GM18909 (cell line): ENCODE measurements around the gene OR2S2.
"Not testable (repeated sequence)": the region's sequence is repeated elsewhere in the genome, so short reads cannot be mapped to it uniquely, and the experiment has no call there.

Source experiments
- ATAC-seq: cut with Tn5 transposase; IDR thresholded peaks from one replicate; pipeline ENCODE4 v1.9.1; 2021; ENCODE audit warnings: mild to moderate bottlenecking; ENCODE audit not compliant: unreplicated experiment, poor library complexity

The OR2S2 gene

GRCh38 chr9:35935261-35935660 lies 22.7 kb downstream of the OR2S2 start:
- no peak for ATAC-seq

- ATAC-seq = not testable (repeated sequence)
These were observed 23.9 kb downstream of the OR2S2 start for GRCh38 chr9:35934069-35934468.

GRCh38 chr9:35933550-35934067 lies 24.3 kb downstream of the OR2S2 start:
- no peak for ATAC-seq

GRCh38 chr9:35932735-35933134 lies 25.2 kb downstream of the OR2S2 start:
- no peak for ATAC-seq

- no peak for ATAC-seq
These were observed 27.0 kb downstream of the OR2S2 start for GRCh38 chr9:35930989-35931388.

GRCh38 chr9:35930521-35930920 lies 27.4 kb downstream of the OR2S2 start:
- no peak for ATAC-seq

GRCh38 chr9:35929453-35929718 lies 28.6 kb downstream of the OR2S2 start:
- no peak for ATAC-seq

- ATAC-seq = no peak
These were observed 29.1 kb downstream of the OR2S2 start for GRCh38 chr9:35928591-35929452.

- ATAC-seq = no peak
These were observed 33.8 kb downstream of the OR2S2 start for GRCh38 chr9:35923927-35924763.

GRCh38 chr9:35923598-35923926 lies 34.4 kb downstream of the OR2S2 start:
- no peak for ATAC-seq

GRCh38 chr9:35920051-35920620 lies 37.8 kb downstream of the OR2S2 start:
- no peak for ATAC-seq

- no peak for ATAC-seq
These were observed 38.5 kb downstream of the OR2S2 start for GRCh38 chr9:35919212-35920008.

- no peak for ATAC-seq
These were observed 39.2 kb downstream of the OR2S2 start for GRCh38 chr9:35918780-35919179.

- no peak for ATAC-seq
These were observed 40.7 kb downstream of the OR2S2 start for GRCh38 chr9:35917261-35917660.

- no peak for ATAC-seq
These were observed 42.2 kb downstream of the OR2S2 start for GRCh38 chr9:35915681-35916294.

GRCh38 chr9:35914301-35914807 lies 43.6 kb downstream of the OR2S2 start:
- no peak for ATAC-seq

GRCh38 chr9:35913429-35913828 lies 44.5 kb downstream of the OR2S2 start:
- ATAC-seq = not testable (repeated sequence)

- no peak for ATAC-seq
These were observed 45.1 kb downstream of the OR2S2 start for GRCh38 chr9:35912791-35913400.

- ATAC-seq = no peak
These were observed 46.3 kb downstream of the OR2S2 start for GRCh38 chr9:35911690-35912089.
